ENCODE measurements around the gene IRF6. TPM values are rescaled to one million over a fixed set of nuclear protein-coding genes. Genes with fewer than 3 reads are reported as not detected.

Gene IRF6
- total RNA-seq, 1 experiment from 2014 or later, result 35.2 TPM

GRCh38 chr1:209827384-209828262, 21.7 kb upstream of the IRF6 start, which contains the start of gene UTP25:
Gene UTP25 (plus strand): TSS chr1:209827972. CDS start chr1:209828064, 92 bp downstream.
- CTCF ChIA-PET, result interaction anchor here (1.1 to 1.7 kb wide), 4 partner anchors 9 to 251 kb away, joined by 3 to 4 read pairs (median 4); no protein-coding TSS in a partner anchor
- DNase-seq (ENCODE audit: low read depth, low spot score) (peak; percentile 96), ATAC-seq (peak; percentile 88)
- Histone ChIP-seq H3K27me3 (ENCODE audit: insufficient read depth, low read length) (no peaks in the 10 kb centered on the region), H3K79me2 (ENCODE audit: insufficient read depth, low read length) (peaks cover 41% of the 10 kb centered on the region), H3K9me2 (ENCODE audit: insufficient read depth) (no peaks in the 10 kb centered on the region), H3K4me2 (ENCODE audit: low read length) (peak within 1 kb of the TSS; percentile 86), H2AFZ (ENCODE audit: low read depth, low read length, poor library complexity, severe bottlenecking) (peak within 1 kb of the TSS; percentile 28), H3K4me3 (replicated peaks in 1 of 2; ENCODE audit: low read depth in 1 of 2, low read length in 2 of 2) (peak within 1 kb of the TSS; percentile 75 to 83), H3K27ac (ENCODE audit: low read depth, low read length) (peak within 1 kb of the TSS; percentile 71), H3K9ac (ENCODE audit: low read length) (peak within 1 kb of the TSS; percentile 68), H3K36me3 (ENCODE audit: control insufficient read depth in 1 of 2, insufficient read depth in 2 of 2, low read length in 2 of 2) (peaks cover 12 to 17% of the 10 kb centered on the region in 2 experiments; a peak in 2 of 4 replicates), H4K20me1 (ENCODE audit: insufficient read depth) (no peaks in the 10 kb centered on the region), H3K9me3 (ENCODE audit: control insufficient read depth in 1 of 2, insufficient read depth in 1 of 2, low read depth in 1 of 2, low read length in 2 of 2) (no peaks in the 10 kb centered on the region), H3K4me1 (ENCODE audit: control insufficient read depth in 1 of 2, insufficient read depth in 2 of 2, low read length in 2 of 2) (peaks cover 0 to 23% of the 10 kb centered on the region in 2 experiments; a peak in 2 of 4 replicates)
- POLR2A ChIA-PET, result interaction anchor here (0.7 to 2.3 kb wide), 7 partner anchors 11 to 581 kb away, joined by 3 to 10 read pairs (median 4); partner anchors contain the start of genes C1orf74 and IRF6
- intact Hi-C loops (cut with micrococcal nuclease), result no loop called here
- RAD21 ChIA-PET (ENCODE audit: low non-redundant PET in 1 of 2, low total read pairs in 2 of 2, uncharacterized antibody in 2 of 2, unreplicated experiment in 2 of 2), result no interaction called here
- TSS peak; percentile 93 for BruUV-seq (replicated peaks)
- TF ChIP-seq FOSL1 (IDR thresholded peaks at IDR 0.05; ENCODE audit: low read depth), result peak; percentile 23; the same call in 1 of the 2 replicates
- TF ChIP-seq ELF1 (IDR thresholded peaks at IDR 0.05; ENCODE audit: borderline replicate concordance, low read depth), result peak; percentile 80
- no peak for TF ChIP-seq SRF (IDR thresholded peaks at IDR 0.05; ENCODE audit: low read depth)
- peak; percentile 99 for TF ChIP-seq POLR2AphosphoS5 (IDR thresholded peaks at IDR 0.05; ENCODE audit: low read depth, low read length)
- peak; percentile 26; the same call in 1 of the 2 replicates for TF ChIP-seq ZFX (IDR thresholded peaks at IDR 0.05)
- TF ChIP-seq SP1 (IDR thresholded peaks at IDR 0.05; ENCODE audit: low read depth), result peak; percentile 65
- TF ChIP-seq JUND (IDR thresholded peaks at IDR 0.05), result no peak
- TF ChIP-seq CEBPB (IDR thresholded peaks at IDR 0.05; ENCODE audit: low read depth), result no peak
- peak; percentile 89 for TF ChIP-seq POLR2A (IDR thresholded peaks at IDR 0.05; ENCODE audit: borderline replicate concordance, extremely low read depth, insufficient read depth, insufficient read length)
- TF ChIP-seq EZH2 (IDR thresholded peaks at IDR 0.05), result no peak
- no peak for TF ChIP-seq RAD21 (IDR thresholded peaks at IDR 0.05; ENCODE audit: low read depth)
- TF ChIP-seq SIN3A (IDR thresholded peaks at IDR 0.05; ENCODE audit: low read depth), result peak; percentile 100
- TF ChIP-seq ZBTB33 (IDR thresholded peaks at IDR 0.05; ENCODE audit: extremely low read depth, insufficient replicate concordance, low read length), result peak; percentile 22
- TF ChIP-seq MAX (IDR thresholded peaks at IDR 0.05), result peak; percentile 100
- peak; percentile 94 for TF ChIP-seq CBX3 (IDR thresholded peaks at IDR 0.05; ENCODE audit: low read depth)
- no peak for TF ChIP-seq EZH2phosphoT487 (IDR thresholded peaks at IDR 0.05; ENCODE audit: borderline replicate concordance)
- no peak for TF ChIP-seq ZNF274 (IDR thresholded peaks at IDR 0.05; ENCODE audit: low read depth, low read length)
- TF ChIP-seq EGR1 (IDR thresholded peaks at IDR 0.05; ENCODE audit: low read depth), result peak; percentile 3; the same call in 1 of the 2 replicates
- TF ChIP-seq ATF3 (IDR thresholded peaks at IDR 0.05), result no peak
- TF ChIP-seq YY1 (IDR thresholded peaks at IDR 0.05; ENCODE audit: extremely low read depth, insufficient replicate concordance, low read depth, low read length), result peak; percentile 42
- peak; percentile 76 for TF ChIP-seq TCF7L2 (IDR thresholded peaks at IDR 0.05; ENCODE audit: borderline replicate concordance, extremely low read depth, insufficient read depth, insufficient read length)
- peak; percentile 36 to 70 (median 59); a peak in 5 of 6 replicates for TF ChIP-seq CTCF (IDR thresholded peaks at IDR 0.05 in 2 of 3, conservative IDR thresholded peaks at IDR 0.05 in 1 of 3; ENCODE audit: borderline replicate concordance in 1 of 3, insufficient read depth in 1 of 3, low read depth in 2 of 3, low read length in 2 of 3)
